Activated CD4-positive, CD25-positive, alpha-beta regulatory T cell treated with anti-CD3 and anti-CD28 coated beads, Interleukin-2, amount 50 U/mL, for 16 hours (primary cell): Measurements from ENCODE around the gene SUGCT.

Experiments used
- DNase-seq: peaks from one replicate; pipeline ENCODE4 v3.0.0-alpha.2; 2020; ENCODE audit warnings: low read depth, low spot score

The SUGCT gene

GRCh38 chr7:40859076-40859475 is 724.3 kb downstream of the SUGCT start:
- DNase-seq: no peak

- DNase-seq: no peak
These were observed 725.2 kb downstream of the SUGCT start for GRCh38 chr7:40859965-40860543.

- no peak for DNase-seq
These were observed 730.8 kb downstream of the SUGCT start for GRCh38 chr7:40865441-40866233.

GRCh38 chr7:40866601-40867000 is 731.8 kb downstream of the SUGCT start:
- DNase-seq: no peak

GRCh38 chr7:40870108-40870507 is 735.3 kb downstream of the SUGCT start:
- no peak for DNase-seq

- DNase-seq: no peak
These were observed 738.4 kb downstream of the SUGCT start for GRCh38 chr7:40873248-40873647.

- DNase-seq: no peak
These were observed 740.0 kb downstream of the SUGCT start for GRCh38 chr7:40874756-40875155.

GRCh38 chr7:40876601-40877000 is 741.8 kb downstream of the SUGCT start:
- no peak for DNase-seq

GRCh38 chr7:40879941-40880543 is 745.2 kb downstream of the SUGCT start:
- DNase-seq: no peak

GRCh38 chr7:40880581-40880980 is 745.8 kb downstream of the SUGCT start:
- DNase-seq: no peak

GRCh38 chr7:40881405-40881926 is 746.7 kb downstream of the SUGCT start:
- DNase-seq: no peak

GRCh38 chr7:40882071-40882658 is 747.4 kb downstream of the SUGCT start:
- DNase-seq: no peak

GRCh38 chr7:40883826-40884225 is 749.0 kb downstream of the SUGCT start:
- DNase-seq: no peak

GRCh38 chr7:40884241-40884640 is 749.4 kb downstream of the SUGCT start:
- no peak for DNase-seq

GRCh38 chr7:40885503-40885902 is 750.7 kb downstream of the SUGCT start:
- no peak for DNase-seq

- no peak for DNase-seq
These were observed 752.3 kb downstream of the SUGCT start for GRCh38 chr7:40887099-40887498.

- DNase-seq: no peak
These were observed 753.7 kb downstream of the SUGCT start for GRCh38 chr7:40888499-40888898.

GRCh38 chr7:40889099-40889498 is 754.3 kb downstream of the SUGCT start:
- DNase-seq: no peak

GRCh38 chr7:40889539-40889938 is 754.7 kb downstream of the SUGCT start:
- DNase-seq: no peak

- no peak for DNase-seq
These were observed 755.4 kb downstream of the SUGCT start for GRCh38 chr7:40890088-40890692.

- no peak for DNase-seq
These were observed 756.4 kb downstream of the SUGCT start for GRCh38 chr7:40891232-40891631.

GRCh38 chr7:40899151-40899550 is 764.3 kb downstream of the SUGCT start:
- DNase-seq: no peak
